BLaER1 treated with 17β-estradiol and CSF1 and Interleukin-3, amounts not matched to agents 10 nM and 100 nM (cell line): ENCODE results near the gene MRPL50.

Experiments
- H3K27ac ChIP-seq, 11 experiments: shearing (Covaris generic); formaldehyde crosslinking; 2 replicates each; pipeline ENCODE4 v1.8.1; 2022
- H3K27me3 ChIP-seq, 11 experiments: shearing (Covaris generic); formaldehyde crosslinking; 2 replicates each; pipeline ENCODE4 v1.8.1; 2022
- H3K36me3 ChIP-seq, 11 experiments: shearing (Covaris generic); formaldehyde crosslinking; 2 replicates each; pipeline ENCODE4 v1.8.1; 2022
- H3K4me1 ChIP-seq, 10 experiments: shearing (Covaris generic); formaldehyde crosslinking; 2 replicates each; pipeline ENCODE4 v1.8.1; 2022
- H3K4me2 ChIP-seq, 11 experiments: shearing (Covaris generic); formaldehyde crosslinking; 2 replicates each; pipeline ENCODE4 v1.8.1; 2022
- H3K4me3 ChIP-seq, 10 experiments: shearing (Covaris generic); formaldehyde crosslinking; 2 replicates each; pipeline ENCODE4 v1.8.1; 2022
- H3K9ac ChIP-seq, 11 experiments: shearing (Covaris generic); formaldehyde crosslinking; 2 replicates each; pipeline ENCODE4 v1.8.1; 2022
- H3K9me3 ChIP-seq, 11 experiments: shearing (Covaris generic); formaldehyde crosslinking; replicated peaks in 1 of 11; 2 replicates each; pipeline ENCODE4 v1.8.1; 2022
- H4K20me1 ChIP-seq, 11 experiments: shearing (Covaris generic); formaldehyde crosslinking; 2 replicates each; pipeline ENCODE4 v1.8.1; 2022
- Cebpa-rat ChIP-seq, 11 experiments: shearing (Covaris generic); IDR thresholded peaks; 2 replicates each; pipeline ENCODE4 v1.8.1; 2022

The MRPL50 gene

DNA sequence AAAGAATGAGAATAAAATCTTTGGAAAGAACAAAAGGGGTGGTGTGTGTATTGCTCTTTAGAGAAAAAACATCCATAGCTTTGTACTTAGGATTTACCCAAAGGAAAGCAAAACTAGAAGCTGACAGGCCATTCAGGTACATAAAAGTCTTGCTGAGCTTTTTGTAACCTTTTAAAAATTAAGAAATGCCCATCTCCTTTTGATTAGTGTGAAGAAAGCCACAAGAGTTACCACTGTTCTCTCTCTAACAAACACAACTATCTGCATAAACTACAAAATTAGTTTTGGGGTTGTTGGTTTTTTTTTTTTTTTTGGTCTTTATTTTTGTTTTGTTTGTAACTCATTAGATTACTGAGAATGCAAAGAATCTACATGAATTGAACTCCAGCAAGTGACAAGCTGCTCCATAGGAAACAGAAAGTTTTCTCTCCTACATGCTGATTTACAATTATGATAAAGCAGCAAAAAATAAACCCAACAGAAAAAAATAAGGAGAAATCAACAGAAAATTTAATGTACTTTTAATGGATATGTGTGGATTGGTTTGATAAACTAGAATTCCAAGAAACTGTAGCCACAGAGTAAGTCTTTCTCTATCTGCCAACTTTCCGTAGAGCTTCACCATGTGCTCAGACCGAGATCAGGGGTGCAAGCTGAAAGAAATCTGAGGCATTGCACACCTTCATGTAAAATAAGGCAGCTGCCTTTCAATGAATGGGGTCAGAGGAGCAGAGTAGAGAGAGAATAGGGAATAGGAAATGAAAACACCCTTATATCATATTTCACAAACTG, 25.9 kb downstream of the MRPL50 start:
- H3K36me3 ChIP-seq, result no peaks in the 10 kb centered on the region
- no peak overlapping the region for H3K4me3 ChIP-seq
- H3K27me3 ChIP-seq, result no peaks in the 10 kb centered on the region
- H3K27ac ChIP-seq, result no peak overlapping the region
- no peak for TF ChIP-seq Cebpa-rat (IDR thresholded peaks at IDR 0.05)
- peaks cover 0 to 5% (median 0%) of the 10 kb centered on the region in 11 experiments; a peak in 1 of 22 replicates for H3K9me3 ChIP-seq
- no peaks in the 10 kb centered on the region for H4K20me1 ChIP-seq
- no peak overlapping the region for H3K4me2 ChIP-seq
- H3K4me1 ChIP-seq, result peaks cover 0 to 6% (median 0%) of the 10 kb centered on the region in 10 experiments; a peak in 7 of 20 replicates
- H3K9ac ChIP-seq, result no peak overlapping the region

DNA sequence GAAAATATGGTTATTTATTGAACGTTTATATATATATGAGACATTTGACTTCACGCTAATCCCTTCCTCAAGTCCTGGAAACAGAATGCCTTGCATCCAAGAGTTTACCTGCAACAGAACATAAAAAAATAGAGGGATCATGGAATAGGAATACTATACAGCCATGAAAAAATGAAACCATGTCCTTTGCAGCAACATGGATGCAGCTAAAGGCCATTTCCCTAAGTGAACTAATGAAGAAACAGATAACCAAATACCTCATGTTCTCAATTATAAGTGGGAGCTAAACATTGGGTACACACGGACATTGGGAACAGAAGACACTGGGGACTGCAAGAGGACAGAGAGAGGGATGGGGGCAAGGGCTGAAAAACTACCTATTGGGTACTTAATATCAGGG, 26.6 kb downstream of the MRPL50 start:
- H3K9me3 ChIP-seq, result peaks cover 0 to 5% (median 0%) of the 10 kb centered on the region in 11 experiments; a peak in 1 of 22 replicates
- H3K4me2 ChIP-seq, result no peak overlapping the region
- no peak overlapping the region for H3K4me3 ChIP-seq
- peaks cover 0 to 7% (median 0%) of the 10 kb centered on the region in 10 experiments; a peak in 6 of 20 replicates for H3K4me1 ChIP-seq
- no peaks in the 10 kb centered on the region for H3K27me3 ChIP-seq
- no peaks in the 10 kb centered on the region for H3K36me3 ChIP-seq
- H3K9ac ChIP-seq, result no peak overlapping the region
- no peak for TF ChIP-seq Cebpa-rat (IDR thresholded peaks at IDR 0.05)
- no peaks in the 10 kb centered on the region for H4K20me1 ChIP-seq
- no peak overlapping the region for H3K27ac ChIP-seq

DNA sequence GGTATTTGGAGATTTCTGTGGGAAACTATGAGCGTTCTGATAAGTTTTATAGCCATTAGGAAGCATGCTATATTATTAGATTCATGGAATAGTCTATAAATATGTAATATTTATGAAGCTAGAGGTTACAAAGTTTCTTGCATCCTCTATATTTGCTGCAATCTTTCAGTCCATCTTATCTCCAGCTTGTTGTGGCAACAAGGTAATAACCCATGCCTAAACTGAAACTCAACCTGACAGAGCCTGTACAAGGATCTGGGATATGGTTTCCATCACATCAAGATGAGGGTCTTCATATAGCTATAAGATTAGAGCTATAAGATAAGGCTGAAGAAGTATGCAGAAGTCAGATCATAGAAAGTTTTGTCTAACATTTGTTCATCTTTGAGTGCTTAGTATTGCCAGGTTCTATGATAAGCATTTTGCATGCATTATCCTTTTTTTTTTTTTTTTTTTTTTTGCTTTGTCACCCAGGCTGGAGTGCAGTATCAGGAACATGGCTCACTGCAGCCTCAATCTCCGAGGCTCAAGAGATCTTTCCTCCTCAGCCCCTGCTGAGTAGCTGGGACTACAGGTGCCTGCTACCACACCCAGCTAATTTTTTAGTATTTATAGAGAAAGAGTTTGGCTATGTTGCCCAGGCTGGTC, 28.4 kb downstream of the MRPL50 start:
- peaks cover 0 to 7% (median 0%) of the 10 kb centered on the region in 10 experiments; a peak in 6 of 20 replicates for H3K4me1 ChIP-seq
- H3K27me3 ChIP-seq, result no peaks in the 10 kb centered on the region
- H3K9ac ChIP-seq, result no peak overlapping the region
- H4K20me1 ChIP-seq, result no peaks in the 10 kb centered on the region
- H3K36me3 ChIP-seq, result no peaks in the 10 kb centered on the region
- no peak overlapping the region for H3K27ac ChIP-seq
- H3K4me2 ChIP-seq, result no peak overlapping the region
- H3K4me3 ChIP-seq, result no peak overlapping the region
- TF ChIP-seq Cebpa-rat (IDR thresholded peaks at IDR 0.05), result no peak
- H3K9me3 ChIP-seq, result peaks cover 0 to 5% (median 0%) of the 10 kb centered on the region in 11 experiments; a peak in 1 of 22 replicates

DNA sequence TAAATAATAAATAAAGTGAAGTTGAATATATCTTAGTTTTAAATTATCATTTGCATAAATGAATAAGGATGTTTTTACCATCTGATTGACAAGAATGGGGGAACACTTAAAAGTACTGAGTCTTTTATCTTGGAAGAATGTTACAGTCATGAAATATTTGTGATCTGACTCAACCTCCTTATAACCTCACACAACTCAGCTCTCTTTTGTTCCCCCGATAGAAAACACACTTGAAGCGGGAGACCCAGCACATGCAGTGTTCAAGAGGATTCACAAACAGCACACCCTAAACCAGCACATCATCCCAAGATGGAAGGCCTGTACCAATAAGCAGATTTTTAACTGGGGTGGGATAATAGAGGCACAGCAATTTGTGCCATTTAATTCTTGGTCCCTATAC, 29.1 kb downstream of the MRPL50 start:
- Histone ChIP-seq H3K36me3 (no peaks in the 10 kb centered on the region), H3K27me3 (no peaks in the 10 kb centered on the region), H4K20me1 (no peaks in the 10 kb centered on the region), H3K4me3 (no peak overlapping the region), H3K4me2 (no peak overlapping the region), H3K9ac (no peak overlapping the region), H3K9me3 (peaks cover 0 to 5% (median 0%) of the 10 kb centered on the region in 11 experiments; a peak in 1 of 22 replicates), H3K27ac (no peak overlapping the region), H3K4me1 (peaks cover 0 to 7% (median 0%) of the 10 kb centered on the region in 10 experiments; a peak in 6 of 20 replicates)
- TF ChIP-seq Cebpa-rat (IDR thresholded peaks at IDR 0.05), result no peak

DNA sequence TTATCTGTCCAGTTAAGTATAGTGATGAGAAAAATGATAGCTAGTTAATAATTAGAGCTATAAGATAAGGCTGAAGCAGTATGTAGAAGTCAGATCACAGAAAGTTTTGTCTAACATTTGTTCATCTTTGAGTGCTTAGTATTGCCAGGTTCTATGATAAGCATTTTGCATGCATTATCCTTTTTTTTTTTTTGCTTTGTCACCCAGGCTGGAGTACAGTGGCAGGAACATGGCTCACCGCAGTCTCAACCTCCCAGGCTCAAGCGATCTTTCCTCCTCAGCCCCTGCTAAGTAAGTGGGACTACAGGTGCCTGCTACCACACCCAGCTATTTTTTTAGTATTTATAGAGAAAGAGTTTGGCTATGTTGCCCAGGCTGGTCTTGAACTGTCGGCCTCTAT, 31.1 kb downstream of the MRPL50 start:
- Histone ChIP-seq H3K36me3 (no peaks in the 10 kb centered on the region), H3K4me2 (peak overlapping the region in 1 of 11 experiments; percentile 4; a peak in 1 of 22 replicates), H3K4me3 (no peak overlapping the region), H3K27ac (no peak overlapping the region), H3K9me3 (peaks cover 0 to 5% (median 0%) of the 10 kb centered on the region in 11 experiments; a peak in 1 of 22 replicates), H3K27me3 (no peaks in the 10 kb centered on the region), H4K20me1 (no peaks in the 10 kb centered on the region), H3K4me1 (peaks cover 0 to 7% (median 0%) of the 10 kb centered on the region in 10 experiments; a peak in 6 of 20 replicates), H3K9ac (no peak overlapping the region)
- no peak for TF ChIP-seq Cebpa-rat (IDR thresholded peaks at IDR 0.05)

DNA sequence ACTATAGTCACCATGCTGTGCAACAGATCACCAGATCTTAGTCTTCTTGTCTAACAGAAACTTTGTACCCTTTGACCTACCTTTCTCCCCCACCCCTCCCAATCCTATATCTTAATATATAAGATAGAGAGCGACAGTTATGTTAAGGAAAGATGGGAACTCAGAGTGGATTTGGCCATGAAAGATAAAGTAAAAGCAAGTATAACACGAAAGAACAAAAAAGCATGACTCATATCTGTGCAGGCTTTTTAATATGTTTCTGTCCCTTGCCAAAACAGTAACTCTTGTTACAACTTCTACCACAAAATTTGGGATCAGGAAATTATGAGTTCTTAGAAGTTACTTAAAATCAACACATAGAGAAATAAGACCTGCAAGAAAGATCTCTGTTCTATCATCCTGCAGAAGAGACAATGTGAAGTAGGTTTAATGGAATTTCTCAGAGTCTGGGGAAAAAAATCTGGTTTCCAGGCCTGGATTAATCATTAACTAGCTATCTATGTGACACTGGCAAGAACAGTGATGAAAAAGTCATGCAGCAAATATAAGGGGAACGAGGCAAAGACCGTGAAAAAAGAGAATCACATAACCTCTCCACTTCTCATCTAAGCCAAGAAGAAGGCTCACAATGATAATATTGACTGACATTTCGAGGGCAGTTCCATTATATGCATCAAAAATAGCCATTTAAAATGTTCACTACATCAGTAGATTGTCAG, 32.2 kb downstream of the MRPL50 start:
- Histone ChIP-seq H3K4me2 (no peak overlapping the region), H3K4me3 (no peak overlapping the region), H4K20me1 (no peaks in the 10 kb centered on the region), H3K9ac (no peak overlapping the region), H3K4me1 (peaks cover 0 to 7% (median 0%) of the 10 kb centered on the region in 10 experiments; a peak in 6 of 20 replicates), H3K36me3 (no peaks in the 10 kb centered on the region), H3K9me3 (no peaks in the 10 kb centered on the region), H3K27ac (no peak overlapping the region), H3K27me3 (no peaks in the 10 kb centered on the region)
- no peak for TF ChIP-seq Cebpa-rat (IDR thresholded peaks at IDR 0.05)

DNA sequence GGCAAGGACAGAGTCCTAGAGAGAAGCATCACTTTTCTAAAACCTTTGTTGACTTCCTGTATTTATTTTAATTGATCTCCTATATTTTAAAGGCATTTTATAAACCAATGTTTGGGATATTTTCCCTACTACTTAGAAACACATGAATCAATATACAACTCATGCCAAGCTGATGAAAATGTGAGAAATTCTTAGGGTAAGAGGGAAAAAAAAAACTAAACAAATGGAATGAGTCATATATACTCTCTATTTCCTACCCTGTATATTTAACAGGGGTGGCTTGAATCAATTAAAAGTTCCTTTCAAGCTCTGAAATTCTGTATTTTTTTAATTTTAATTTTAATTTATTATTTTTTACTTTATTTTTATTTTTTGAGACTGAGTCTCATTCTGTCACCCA, 33.2 kb downstream of the MRPL50 start:
- H4K20me1 ChIP-seq, result no peaks in the 10 kb centered on the region
- H3K4me2 ChIP-seq, result no peak overlapping the region
- no peaks in the 10 kb centered on the region for H3K27me3 ChIP-seq
- no peak overlapping the region for H3K4me3 ChIP-seq
- no peak for TF ChIP-seq Cebpa-rat (IDR thresholded peaks at IDR 0.05)
- no peak overlapping the region for H3K27ac ChIP-seq
- H3K4me1 ChIP-seq, result peaks cover 0 to 7% (median 0%) of the 10 kb centered on the region in 10 experiments; a peak in 6 of 20 replicates
- no peaks in the 10 kb centered on the region for H3K36me3 ChIP-seq
- no peaks in the 10 kb centered on the region for H3K9me3 ChIP-seq
- H3K9ac ChIP-seq, result no peak overlapping the region

DNA sequence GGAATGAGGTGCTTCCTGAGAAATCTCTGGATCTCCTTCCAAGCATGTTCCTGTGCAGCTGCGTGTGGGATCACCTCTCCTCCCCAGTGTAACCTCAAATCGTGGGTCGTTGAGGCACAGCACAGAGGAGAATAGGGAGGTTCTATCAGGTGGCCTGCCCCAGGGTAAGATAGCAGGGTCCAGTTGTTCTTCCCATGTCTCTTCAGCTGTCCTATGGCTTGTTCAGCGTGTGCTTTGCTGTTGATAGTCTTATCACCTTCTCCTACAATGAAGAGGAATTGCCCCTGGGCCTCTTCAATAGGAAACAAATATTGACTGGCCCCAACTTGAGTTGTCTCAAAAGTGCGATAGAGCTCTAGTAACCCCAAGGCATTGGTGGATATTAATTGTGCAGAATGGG, 36.0 kb downstream of the MRPL50 start:
- Histone ChIP-seq H3K4me3 (no peak overlapping the region), H3K27ac (no peak overlapping the region), H4K20me1 (no peaks in the 10 kb centered on the region), H3K9ac (no peak overlapping the region), H3K9me3 (no peaks in the 10 kb centered on the region), H3K4me2 (no peak overlapping the region), H3K27me3 (no peaks in the 10 kb centered on the region), H3K4me1 (peaks cover 0 to under 1% (median 0%) of the 10 kb centered on the region in 10 experiments; a peak in 3 of 20 replicates), H3K36me3 (no peaks in the 10 kb centered on the region)
- TF ChIP-seq Cebpa-rat (IDR thresholded peaks at IDR 0.05), result no peak

DNA sequence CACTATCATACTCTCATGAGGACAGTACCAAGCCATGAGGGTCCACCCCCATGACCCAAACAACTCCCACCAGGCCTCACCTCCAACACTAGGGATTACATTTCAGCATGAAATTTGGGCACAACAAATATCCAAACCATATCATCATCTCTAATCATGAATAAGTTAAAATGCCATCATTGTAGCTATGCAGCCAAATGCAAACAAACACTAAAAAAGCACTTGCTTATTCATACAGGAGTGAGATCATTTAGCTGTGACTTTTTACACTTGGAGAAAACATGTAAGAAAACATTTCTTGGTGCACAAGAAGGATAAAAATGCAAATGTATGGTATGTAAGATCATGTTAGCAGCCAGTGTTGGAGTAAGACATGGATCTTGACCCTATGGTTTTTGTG, 37.8 kb downstream of the MRPL50 start:
- Histone ChIP-seq H3K36me3 (no peaks in the 10 kb centered on the region), H3K9ac (no peak overlapping the region), H3K4me3 (no peak overlapping the region), H3K27ac (no peak overlapping the region), H3K4me1 (no peaks in the 10 kb centered on the region), H3K4me2 (no peak overlapping the region), H3K9me3 (no peaks in the 10 kb centered on the region), H3K27me3 (no peaks in the 10 kb centered on the region), H4K20me1 (no peaks in the 10 kb centered on the region)
- no peak for TF ChIP-seq Cebpa-rat (IDR thresholded peaks at IDR 0.05)
